Measurements from ENCODE around the gene PARP6.

Gene PARP6

DNA sequence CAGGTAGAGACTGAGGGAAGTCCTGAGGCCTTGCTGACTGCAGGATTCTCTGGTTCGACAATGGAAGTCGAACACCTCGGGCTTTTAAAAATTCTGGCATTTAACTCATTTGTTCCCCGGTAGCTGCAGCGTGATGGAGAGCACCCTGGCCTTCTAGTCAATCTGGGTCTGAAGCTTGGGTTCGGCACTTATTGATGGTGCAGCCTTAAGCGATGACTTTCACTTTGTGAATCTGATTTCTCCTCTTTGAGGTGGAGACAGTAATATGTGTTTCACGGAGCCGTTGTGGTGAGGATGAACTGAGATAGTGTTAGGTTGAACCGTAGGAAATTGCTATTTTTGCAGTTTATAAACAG, 621 bp upstream of the PARP6 start:
- Histone ChIP-seq H3K4me3 (ENCODE audit: low read depth in 1 of 2, low read length in 1 of 2) (peak overlapping the region; percentile 83 to 85), H3K36me3 (peaks cover 4% of the 10 kb centered on the region), H3K4me1 (ENCODE audit: control insufficient read depth in 1 of 2, insufficient read depth in 1 of 2, low read depth in 1 of 2, low read length in 1 of 2) (peaks cover 21 to 26% of the 10 kb centered on the region in 2 experiments), H3K27me3 (no peaks in the 10 kb centered on the region), H3K27ac (peak overlapping the region; percentile 90), H3K9me3 (no peaks in the 10 kb centered on the region)
- TF ChIP-seq, protein P1, sequence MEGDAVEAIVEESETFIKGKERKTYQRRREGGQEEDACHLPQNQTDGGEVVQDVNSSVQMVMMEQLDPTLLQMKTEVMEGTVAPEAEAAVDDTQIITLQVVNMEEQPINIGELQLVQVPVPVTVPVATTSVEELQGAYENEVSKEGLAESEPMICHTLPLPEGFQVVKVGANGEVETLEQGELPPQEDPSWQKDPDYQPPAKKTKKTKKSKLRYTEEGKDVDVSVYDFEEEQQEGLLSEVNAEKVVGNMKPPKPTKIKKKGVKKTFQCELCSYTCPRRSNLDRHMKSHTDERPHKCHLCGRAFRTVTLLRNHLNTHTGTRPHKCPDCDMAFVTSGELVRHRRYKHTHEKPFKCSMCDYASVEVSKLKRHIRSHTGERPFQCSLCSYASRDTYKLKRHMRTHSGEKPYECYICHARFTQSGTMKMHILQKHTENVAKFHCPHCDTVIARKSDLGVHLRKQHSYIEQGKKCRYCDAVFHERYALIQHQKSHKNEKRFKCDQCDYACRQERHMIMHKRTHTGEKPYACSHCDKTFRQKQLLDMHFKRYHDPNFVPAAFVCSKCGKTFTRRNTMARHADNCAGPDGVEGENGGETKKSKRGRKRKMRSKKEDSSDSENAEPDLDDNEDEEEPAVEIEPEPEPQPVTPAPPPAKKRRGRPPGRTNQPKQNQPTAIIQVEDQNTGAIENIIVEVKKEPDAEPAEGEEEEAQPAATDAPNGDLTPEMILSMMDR (IDR thresholded peaks at IDR 0.05): no peak

DNA sequence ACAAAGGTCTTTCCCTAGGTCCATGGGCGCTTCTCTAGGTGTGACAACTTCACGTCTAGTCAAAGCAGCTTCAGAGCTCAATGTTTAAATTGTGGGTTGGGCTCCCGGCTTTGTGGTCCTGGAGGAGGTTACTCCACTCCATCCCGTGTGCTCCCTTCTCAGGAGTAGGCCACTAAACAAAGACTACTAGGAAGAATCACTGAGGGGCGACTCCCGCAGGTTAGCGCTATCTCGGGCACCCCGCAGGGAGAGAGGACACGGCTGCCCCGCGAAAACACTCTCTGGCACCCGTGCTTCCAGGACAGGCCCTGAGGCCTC, 500 bp downstream of the PARP6 start:
- Histone ChIP-seq H3K4me1 (ENCODE audit: control insufficient read depth in 1 of 2, insufficient read depth in 1 of 2, low read depth in 1 of 2, low read length in 1 of 2) (peaks cover 21 to 26% of the 10 kb centered on the region in 2 experiments), H3K9me3 (no peaks in the 10 kb centered on the region), H3K27me3 (no peaks in the 10 kb centered on the region), H3K4me3 (ENCODE audit: low read depth in 1 of 2, low read length in 1 of 2) (peak overlapping the region; percentile 83 to 85), H3K36me3 (peaks cover 15% of the 10 kb centered on the region), H3K27ac (peak overlapping the region; percentile 90)
- TF ChIP-seq, protein P1 (IDR thresholded peaks at IDR 0.05): no peak

DNA sequence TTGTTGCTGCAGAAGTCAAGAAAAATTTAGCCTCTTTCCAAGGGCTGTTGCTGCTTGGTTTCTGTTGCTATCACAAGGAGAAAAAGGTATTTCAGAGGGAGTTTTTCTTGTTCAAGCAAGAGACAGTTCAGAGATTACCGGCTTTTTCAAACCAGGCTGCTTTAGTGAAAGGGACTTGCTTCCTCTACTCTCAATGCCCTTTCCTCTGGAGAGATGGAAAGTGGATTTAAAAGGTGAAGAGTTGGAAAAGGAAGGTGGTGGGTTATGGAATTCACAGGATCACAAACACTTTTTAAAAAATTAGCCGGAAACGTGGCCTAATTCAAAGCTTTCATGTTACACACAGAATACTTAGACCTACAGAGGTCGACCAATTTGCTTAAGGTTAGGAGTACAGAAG, 1.1 kb downstream of the PARP6 start:
- TF ChIP-seq, protein P1 (IDR thresholded peaks at IDR 0.05): no peak
- Histone ChIP-seq H3K9me3 (no peaks in the 10 kb centered on the region), H3K27me3 (no peaks in the 10 kb centered on the region), H3K4me1 (ENCODE audit: control insufficient read depth in 1 of 2, insufficient read depth in 1 of 2, low read depth in 1 of 2, low read length in 1 of 2) (peaks cover 21 to 26% of the 10 kb centered on the region in 2 experiments), H3K27ac (peak overlapping the region; percentile 90), H3K36me3 (peaks cover 21% of the 10 kb centered on the region), H3K4me3 (ENCODE audit: low read depth in 1 of 2, low read length in 1 of 2) (peak overlapping the region in 1 of 2 experiments; percentile 83)

DNA sequence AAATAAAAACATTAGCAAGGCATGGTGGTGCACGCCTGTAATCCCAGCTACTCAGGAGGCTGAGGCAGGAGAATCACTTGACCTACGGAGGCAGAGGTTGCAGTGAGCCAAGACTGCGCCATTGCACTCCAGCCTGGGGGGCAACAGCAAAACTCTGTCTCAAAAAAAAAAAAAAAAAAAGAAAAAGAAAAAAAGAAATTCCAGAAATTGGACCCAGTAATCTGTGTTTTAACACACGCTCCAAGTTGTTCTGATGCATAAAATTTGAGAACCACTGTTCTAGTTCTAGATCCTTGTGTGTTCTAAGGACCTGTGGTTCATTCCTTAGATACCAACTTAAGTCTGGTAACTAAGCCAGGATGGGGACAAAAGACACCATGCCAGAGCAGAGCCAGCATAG, 2.6 kb downstream of the PARP6 start:
- Histone ChIP-seq H3K36me3 (peaks cover 36% of the 10 kb centered on the region), H3K27me3 (no peaks in the 10 kb centered on the region), H3K27ac (no peak overlapping the region), H3K4me3 (ENCODE audit: low read depth in 1 of 2, low read length in 1 of 2) (no peak overlapping the region), H3K9me3 (no peaks in the 10 kb centered on the region), H3K4me1 (ENCODE audit: control insufficient read depth in 1 of 2, insufficient read depth in 1 of 2, low read depth in 1 of 2, low read length in 1 of 2) (peaks cover 21 to 26% of the 10 kb centered on the region in 2 experiments)
- TF ChIP-seq, protein P1 (IDR thresholded peaks at IDR 0.05): no peak

DNA sequence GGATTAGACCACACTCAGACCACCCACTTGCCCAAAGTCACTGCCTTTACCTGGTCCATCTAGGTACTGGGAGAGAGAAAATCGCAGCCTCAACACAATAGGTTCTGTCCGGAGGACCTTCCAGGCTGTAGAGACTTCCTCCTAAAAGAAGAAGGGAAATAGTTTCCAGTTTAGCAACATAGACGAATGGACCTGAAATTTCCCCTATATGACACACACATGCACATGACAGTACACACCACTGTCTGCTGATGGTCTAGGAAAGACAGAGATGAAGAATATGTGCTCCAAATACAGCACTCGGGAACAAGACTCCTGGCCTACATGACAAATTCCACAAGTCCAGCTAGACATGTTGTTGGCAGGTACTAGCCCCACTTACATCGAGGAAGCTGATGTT, 7.3 kb downstream of the PARP6 start:
- peaks cover 83% of the 10 kb centered on the region for H3K36me3 ChIP-seq
- TF ChIP-seq, protein P1 (IDR thresholded peaks at IDR 0.05): no peak
- no peaks in the 10 kb centered on the region for H3K27me3 ChIP-seq
- no peak overlapping the region for H3K27ac ChIP-seq
- no peaks in the 10 kb centered on the region for H3K9me3 ChIP-seq
- peaks cover under 1 to 2% of the 10 kb centered on the region in 2 experiments for H3K4me1 ChIP-seq (ENCODE audit: control insufficient read depth in 1 of 2, insufficient read depth in 1 of 2, low read depth in 1 of 2, low read length in 1 of 2)
- H3K4me3 ChIP-seq (ENCODE audit: low read depth in 1 of 2, low read length in 1 of 2): no peak overlapping the region

Data from neutrophil (primary cell).